Hepatocyte (in vitro differentiated cells): ENCODE results near the gene TSPAN31. TPM values are rescaled to one million over a fixed set of nuclear protein-coding genes. Genes with fewer than 3 reads are reported as not detected.

Source experiments
- DNase-seq: peaks from one replicate; pipeline ENCODE4 v3.0.0-alpha.2; 2016; ENCODE audit warnings: low spot score
- H2AFZ ChIP-seq: fragments of 200-600 bp; sonication (generic); 2 replicates; pipeline ENCODE4 v1.6.0; 2016; ENCODE audit warnings: antibody characterized with exemption, mild to moderate bottlenecking
- H3K27ac ChIP-seq: fragments of 200-600 bp; sonication (generic); 2 replicates; pipeline ENCODE4 v1.5.1; 2016; ENCODE audit warnings: mild to moderate bottlenecking
- H3K27me3 ChIP-seq: fragments of 200-600 bp; sonication (generic); 2 replicates; pipeline ENCODE4 v1.6.1; 2016
- H3K36me3 ChIP-seq: fragments of 200-600 bp; sonication (generic); replicated peaks from 2 replicates; pipeline ENCODE4 v1.5.1; 2016; ENCODE audit warnings: low read depth; ENCODE audit not compliant: insufficient read depth
- H3K4me1 ChIP-seq: fragments of 200-600 bp; sonication (generic); 2 replicates; pipeline ENCODE4 v1.5.1; 2016; ENCODE audit warnings: mild to moderate bottlenecking, moderate library complexity; ENCODE audit not compliant: insufficient read depth
- H3K4me2 ChIP-seq: fragments of 200-600 bp; sonication (generic); 2 replicates; pipeline ENCODE4 v1.6.0; 2016
- H3K4me3 ChIP-seq: fragments of 200-600 bp; sonication (generic); 2 replicates; pipeline ENCODE4 v1.5.1; 2016; ENCODE audit warnings: mild to moderate bottlenecking
- H3K79me2 ChIP-seq: fragments of 200-600 bp; sonication (generic); 2 replicates; pipeline ENCODE4 v1.6.0; 2017; ENCODE audit warnings: mild to moderate bottlenecking
- H3K9me2 ChIP-seq: fragments of 200-600 bp; sonication (generic); replicated peaks from 2 replicates; pipeline ENCODE4 v1.6.0; 2017; ENCODE audit warnings: mild to moderate bottlenecking; ENCODE audit not compliant: insufficient read depth
- H3K9me3 ChIP-seq: fragments of 200-600 bp; sonication (generic); 2 replicates; pipeline ENCODE4 v1.5.1; 2016; ENCODE audit warnings: low read depth, mild to moderate bottlenecking
- H4K20me1 ChIP-seq: fragments of 200-600 bp; sonication (generic); 2 replicates; pipeline ENCODE4 v1.6.0; 2016; ENCODE audit warnings: mild to moderate bottlenecking; ENCODE audit not compliant: insufficient read depth, poor library complexity, severe bottlenecking
- EZH2 ChIP-seq: fragments of 200-600 bp; sonication (generic); IDR thresholded peaks from 2 replicates; pipeline ENCODE4 v1.6.1; 2016; ENCODE audit warnings: antibody characterized with exemption, mild to moderate bottlenecking, borderline replicate concordance
- EZH2phosphoT487 ChIP-seq: fragments of 200-600 bp; sonication (generic); IDR thresholded peaks from one replicate; pipeline ENCODE4 v1.6.1; 2018; ENCODE audit warnings: antibody characterized with exemption, mild to moderate bottlenecking, low read depth, moderate library complexity; ENCODE audit not compliant: unreplicated experiment, severe bottlenecking
- WGBS: methylation state at CpG from one replicate; pipeline ENCODE4 v1.1.6; 2016; ENCODE audit warnings: low lambda C conversion rate; ENCODE audit errors: missing lambda C conversion rate; 5-methylcytosine and 5-hydroxymethylcytosine counted together
- polyA plus RNA-seq: library from polyadenylated mRNA; unstranded; fragments of >200 nt; fragmentation: Nextera tagmentation; extraction: Ambion mirVana; gene quantifications from 2 replicates; pipeline ENCODE4 v1.2.1, GENCODE V29; 2016
- total RNA-seq: library from RNA; depleted of rRNA; stranded (reverse); fragments of >200 nt; gene quantifications from 2 replicates; pipeline ENCODE4 v1.2.3, GENCODE V29; 2014
- TF ChIP-seq, protein P1 (sequence below): fragments of 200-600 bp; sonication (generic); IDR thresholded peaks from 2 replicates; pipeline ENCODE4 v1.5.1; 2016; ENCODE audit warnings: antibody characterized with exemption, mild to moderate bottlenecking; ENCODE audit not compliant: poor library complexity

TSPAN31 gene
- total and polyA plus RNA-seq, 2 experiments from 2014 or later: 69.2 to 81.3 TPM

DNA sequence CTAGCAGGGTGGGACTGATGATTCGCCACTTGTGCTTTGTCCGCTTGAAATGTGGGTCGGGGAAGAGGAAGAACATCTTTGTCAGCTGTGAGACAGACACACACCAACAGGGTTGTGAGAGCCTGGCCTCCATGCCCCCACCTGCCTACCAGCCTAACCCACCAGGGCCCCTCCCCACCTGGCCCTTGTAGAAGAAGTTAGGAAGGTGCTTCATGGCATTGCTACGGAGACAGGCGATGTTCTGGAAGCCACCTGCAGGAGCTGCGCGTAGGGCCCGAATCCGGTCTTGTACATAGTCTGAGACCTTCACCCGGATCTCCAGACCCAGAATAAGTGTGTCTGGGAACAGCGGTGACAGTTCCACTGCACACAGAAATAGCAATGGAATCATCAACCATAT is 24.8 kb downstream of the TSPAN31 start:
- H3K79me2 ChIP-seq: peaks cover 14% of the 10 kb centered on the region

DNA sequence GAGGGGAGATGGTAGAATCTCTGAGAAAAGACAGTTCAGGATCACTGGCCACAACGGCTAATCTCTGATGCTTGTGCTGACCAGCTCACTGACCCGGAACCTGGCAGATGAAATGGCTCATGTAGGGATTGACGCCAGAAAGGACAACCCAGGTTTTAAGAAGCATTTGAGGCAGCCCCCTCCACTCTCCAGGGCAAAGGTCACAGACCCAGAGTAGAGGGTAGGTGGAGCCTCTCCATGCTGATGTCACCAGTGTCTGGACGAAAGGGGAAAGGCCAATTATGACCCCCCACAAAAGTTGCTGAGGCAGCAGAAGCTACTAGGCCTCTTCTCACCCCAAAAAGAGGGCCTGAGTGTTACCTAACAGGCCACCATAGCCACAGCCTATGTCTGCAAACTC is 25.9 kb downstream of the TSPAN31 start:
- no peaks in the 10 kb centered on the region for H3K36me3 ChIP-seq
- H3K9me3 ChIP-seq: no peaks in the 10 kb centered on the region
- TF ChIP-seq, protein P1, sequence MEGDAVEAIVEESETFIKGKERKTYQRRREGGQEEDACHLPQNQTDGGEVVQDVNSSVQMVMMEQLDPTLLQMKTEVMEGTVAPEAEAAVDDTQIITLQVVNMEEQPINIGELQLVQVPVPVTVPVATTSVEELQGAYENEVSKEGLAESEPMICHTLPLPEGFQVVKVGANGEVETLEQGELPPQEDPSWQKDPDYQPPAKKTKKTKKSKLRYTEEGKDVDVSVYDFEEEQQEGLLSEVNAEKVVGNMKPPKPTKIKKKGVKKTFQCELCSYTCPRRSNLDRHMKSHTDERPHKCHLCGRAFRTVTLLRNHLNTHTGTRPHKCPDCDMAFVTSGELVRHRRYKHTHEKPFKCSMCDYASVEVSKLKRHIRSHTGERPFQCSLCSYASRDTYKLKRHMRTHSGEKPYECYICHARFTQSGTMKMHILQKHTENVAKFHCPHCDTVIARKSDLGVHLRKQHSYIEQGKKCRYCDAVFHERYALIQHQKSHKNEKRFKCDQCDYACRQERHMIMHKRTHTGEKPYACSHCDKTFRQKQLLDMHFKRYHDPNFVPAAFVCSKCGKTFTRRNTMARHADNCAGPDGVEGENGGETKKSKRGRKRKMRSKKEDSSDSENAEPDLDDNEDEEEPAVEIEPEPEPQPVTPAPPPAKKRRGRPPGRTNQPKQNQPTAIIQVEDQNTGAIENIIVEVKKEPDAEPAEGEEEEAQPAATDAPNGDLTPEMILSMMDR: no peak
- TF ChIP-seq EZH2phosphoT487 (no peak), EZH2 (no peak)
- no peak for DNase-seq
- peaks cover 14% of the 10 kb centered on the region for H3K79me2 ChIP-seq
- H4K20me1 ChIP-seq: no peaks in the 10 kb centered on the region
- H2AFZ ChIP-seq: no peak overlapping the region
- H3K4me1 ChIP-seq: peaks cover 21% of the 10 kb centered on the region
- no peaks in the 10 kb centered on the region for H3K9me2 ChIP-seq
- H3K4me2 ChIP-seq: peak overlapping the region; percentile 91
- 91% methylated on average over 4 of the region's 4 CpGs for WGBS
- peak overlapping the region; percentile 90 for H3K27ac ChIP-seq
- H3K4me3 ChIP-seq: no peak overlapping the region
- H3K27me3 ChIP-seq: peaks cover 22% of the 10 kb centered on the region

More for the DNA sequence above, 24.8 kb downstream of the TSPAN31 start:
- Histone ChIP-seq H4K20me1 (no peaks in the 10 kb centered on the region), H3K27ac (no peak overlapping the region), H3K36me3 (no peaks in the 10 kb centered on the region), H3K4me2 (no peak overlapping the region), H3K9me2 (no peaks in the 10 kb centered on the region), H3K4me1 (peaks cover 31% of the 10 kb centered on the region), H2AFZ (no peak overlapping the region), H3K9me3 (no peaks in the 10 kb centered on the region), H3K4me3 (no peak overlapping the region), H3K27me3 (peaks cover 33% of the 10 kb centered on the region)
- 94% methylated on average over 11 of the region's 11 CpGs for WGBS
- TF ChIP-seq, protein P1: no peak
- no peak for TF ChIP-seq EZH2phosphoT487
- no peak for TF ChIP-seq EZH2
- no peak for DNase-seq

DNA sequence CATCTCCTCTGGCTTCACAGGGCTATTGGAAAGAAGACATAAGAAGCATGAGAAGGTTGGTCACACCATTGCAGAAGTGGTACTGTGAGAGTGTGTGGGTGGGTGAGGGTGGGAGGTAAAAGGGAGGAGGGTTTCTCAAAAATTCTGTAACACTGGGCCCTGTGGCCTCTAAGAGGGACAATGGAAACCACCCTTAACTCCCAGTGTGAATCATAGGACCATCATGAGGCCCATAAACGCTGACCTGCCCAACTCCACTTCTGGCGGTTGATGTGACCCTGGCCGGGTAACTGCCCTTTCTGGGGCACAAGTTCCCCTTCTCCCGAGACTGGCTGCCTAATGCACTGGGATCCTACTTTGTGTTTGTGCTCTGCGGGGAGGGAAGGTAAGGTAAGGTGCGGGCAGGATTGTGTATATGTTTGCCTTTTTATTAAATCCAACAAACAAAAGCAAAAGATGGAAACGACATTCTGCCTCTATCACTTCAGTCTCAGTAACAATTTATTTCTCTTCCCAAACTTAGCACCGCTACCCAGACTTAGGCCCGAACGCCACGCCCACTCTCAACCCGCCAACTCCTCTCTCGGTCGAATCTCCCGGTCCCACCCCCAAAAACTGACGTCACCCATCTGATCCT is 26.5 kb downstream of the TSPAN31 start:
- H2AFZ ChIP-seq: peak overlapping the region; percentile 53

More for the DNA sequence above, 26.5 kb downstream of the TSPAN31 start:
- no peaks in the 10 kb centered on the region for H3K9me3 ChIP-seq
- H4K20me1 ChIP-seq: no peaks in the 10 kb centered on the region
- H3K4me1 ChIP-seq: peaks cover 15% of the 10 kb centered on the region
- peak overlapping the region; percentile 90 for H3K27ac ChIP-seq
- peaks cover 14% of the 10 kb centered on the region for H3K79me2 ChIP-seq
- H3K9me2 ChIP-seq: no peaks in the 10 kb centered on the region
- H3K36me3 ChIP-seq: no peaks in the 10 kb centered on the region
- peak overlapping the region; percentile 91 for H3K4me2 ChIP-seq
- peak; percentile 93 for DNase-seq
- peak overlapping the region; percentile 56 for H3K4me3 ChIP-seq
- peaks cover 16% of the 10 kb centered on the region for H3K27me3 ChIP-seq
- 6% methylated on average over 16 of the region's 16 CpGs for WGBS
- TF ChIP-seq, protein P1: no peak
- no peak for TF ChIP-seq EZH2
- TF ChIP-seq EZH2phosphoT487: no peak
